IPS-15b (cell line): ENCODE data around the gene GPC6.

Experiments used
- H3K27me3 ChIP-seq: one replicate; pipeline ENCODE4 v1.6.1; 2013; ENCODE audit warnings: low read length; ENCODE audit not compliant: control insufficient read depth, insufficient read depth
- H3K36me3 ChIP-seq: one replicate; pipeline ENCODE4 v1.6.1; 2013; ENCODE audit warnings: low read length; ENCODE audit not compliant: control insufficient read depth, insufficient read depth
- H3K4me1 ChIP-seq: one replicate; pipeline ENCODE4 v1.6.1; 2013; ENCODE audit warnings: mild to moderate bottlenecking, low read length; ENCODE audit not compliant: control insufficient read depth, insufficient read depth
- H3K4me3 ChIP-seq: one replicate; pipeline ENCODE4 v1.5.1; 2013; ENCODE audit warnings: low read depth, low read length
- H3K9ac ChIP-seq: one replicate; pipeline ENCODE4 v1.6.1; 2013; ENCODE audit warnings: low read depth, mild to moderate bottlenecking, low read length
- H3K9me3 ChIP-seq: one replicate; pipeline ENCODE4 v1.6.1; 2013; ENCODE audit warnings: mild to moderate bottlenecking, low read length; ENCODE audit not compliant: control insufficient read depth, insufficient read depth

The GPC6 gene

GRCh38 chr13:93635616-93636032 is 409.0 kb downstream of the GPC6 start:
- Histone ChIP-seq H3K9ac (no peak overlapping the region), H3K4me3 (no peak overlapping the region), H3K27me3 (no peaks in the 10 kb centered on the region), H3K9me3 (no peaks in the 10 kb centered on the region), H3K4me1 (peaks cover 2% of the 10 kb centered on the region), H3K36me3 (no peaks in the 10 kb centered on the region)

- Histone ChIP-seq H3K27me3 (no peaks in the 10 kb centered on the region), H3K9ac (no peak overlapping the region), H3K36me3 (no peaks in the 10 kb centered on the region), H3K4me3 (no peak overlapping the region), H3K4me1 (peaks cover 2% of the 10 kb centered on the region), H3K9me3 (no peaks in the 10 kb centered on the region)
These were observed 411.2 kb downstream of the GPC6 start for GRCh38 chr13:93637852-93638251.

- no peak overlapping the region for H3K9ac ChIP-seq
- no peak overlapping the region for H3K4me3 ChIP-seq
- H3K9me3 ChIP-seq = no peaks in the 10 kb centered on the region
- no peaks in the 10 kb centered on the region for H3K36me3 ChIP-seq
- H3K4me1 ChIP-seq = peaks cover 2% of the 10 kb centered on the region
- no peaks in the 10 kb centered on the region for H3K27me3 ChIP-seq
These were observed 413.8 kb downstream of the GPC6 start for GRCh38 chr13:93640452-93640851.

- peaks cover 3% of the 10 kb centered on the region for H3K4me1 ChIP-seq
- no peak overlapping the region for H3K4me3 ChIP-seq
- H3K9ac ChIP-seq = no peak overlapping the region
- no peaks in the 10 kb centered on the region for H3K27me3 ChIP-seq
- H3K9me3 ChIP-seq = no peaks in the 10 kb centered on the region
- no peaks in the 10 kb centered on the region for H3K36me3 ChIP-seq
These were observed 419.6 kb downstream of the GPC6 start for GRCh38 chr13:93646245-93646644.

- H3K9me3 ChIP-seq = no peaks in the 10 kb centered on the region
- no peak overlapping the region for H3K4me3 ChIP-seq
- peaks cover 3% of the 10 kb centered on the region for H3K4me1 ChIP-seq
- no peak overlapping the region for H3K9ac ChIP-seq
- H3K36me3 ChIP-seq = no peaks in the 10 kb centered on the region
- no peaks in the 10 kb centered on the region for H3K27me3 ChIP-seq
These were observed 422.9 kb downstream of the GPC6 start for GRCh38 chr13:93649496-93649895.

- Histone ChIP-seq H3K4me1 (peaks cover 3% of the 10 kb centered on the region), H3K9me3 (no peaks in the 10 kb centered on the region), H3K36me3 (no peaks in the 10 kb centered on the region), H3K27me3 (no peaks in the 10 kb centered on the region), H3K4me3 (no peak overlapping the region), H3K9ac (no peak overlapping the region)
These were observed 427.2 kb downstream of the GPC6 start for GRCh38 chr13:93653776-93654175.

GRCh38 chr13:93655154-93655553 is 428.5 kb downstream of the GPC6 start:
- peaks cover 3% of the 10 kb centered on the region for H3K4me1 ChIP-seq
- no peak overlapping the region for H3K4me3 ChIP-seq
- H3K36me3 ChIP-seq = no peaks in the 10 kb centered on the region
- H3K9me3 ChIP-seq = no peaks in the 10 kb centered on the region
- H3K27me3 ChIP-seq = no peaks in the 10 kb centered on the region
- no peak overlapping the region for H3K9ac ChIP-seq

GRCh38 chr13:93660391-93661063 is 433.9 kb downstream of the GPC6 start:
- Histone ChIP-seq H3K9me3 (no peaks in the 10 kb centered on the region), H3K9ac (no peak overlapping the region), H3K27me3 (no peaks in the 10 kb centered on the region), H3K36me3 (no peaks in the 10 kb centered on the region), H3K4me1 (no peaks in the 10 kb centered on the region), H3K4me3 (no peak overlapping the region)

GRCh38 chr13:93670866-93671265 is 444.3 kb downstream of the GPC6 start:
- Histone ChIP-seq H3K9ac (no peak overlapping the region), H3K4me1 (no peaks in the 10 kb centered on the region), H3K9me3 (no peaks in the 10 kb centered on the region), H3K4me3 (no peak overlapping the region), H3K36me3 (no peaks in the 10 kb centered on the region), H3K27me3 (no peaks in the 10 kb centered on the region)

- Histone ChIP-seq H3K9me3 (no peaks in the 10 kb centered on the region), H3K4me1 (no peaks in the 10 kb centered on the region), H3K36me3 (no peaks in the 10 kb centered on the region), H3K9ac (no peak overlapping the region), H3K4me3 (no peak overlapping the region), H3K27me3 (no peaks in the 10 kb centered on the region)
These were observed 446.4 kb downstream of the GPC6 start for GRCh38 chr13:93672996-93673395.

- no peaks in the 10 kb centered on the region for H3K36me3 ChIP-seq
- H3K27me3 ChIP-seq = no peaks in the 10 kb centered on the region
- H3K9me3 ChIP-seq = no peaks in the 10 kb centered on the region
- H3K4me3 ChIP-seq = no peak overlapping the region
- no peaks in the 10 kb centered on the region for H3K4me1 ChIP-seq
- no peak overlapping the region for H3K9ac ChIP-seq
These were observed 447.3 kb downstream of the GPC6 start for GRCh38 chr13:93673885-93674284.

- Histone ChIP-seq H3K27me3 (no peaks in the 10 kb centered on the region), H3K9me3 (no peaks in the 10 kb centered on the region), H3K4me3 (no peak overlapping the region), H3K4me1 (no peaks in the 10 kb centered on the region), H3K36me3 (no peaks in the 10 kb centered on the region), H3K9ac (no peak overlapping the region)
These were observed 447.7 kb downstream of the GPC6 start for GRCh38 chr13:93674337-93674755.
